ENCODE data around the gene CEBPB. TPM values are rescaled to one million over a fixed set of nuclear protein-coding genes. Genes with fewer than 3 reads are reported as not detected.

CEBPB gene
- total RNA-seq, 1 donor from 2014 or later: 19.6 TPM

GRCh38 chr20:50222309-50223038, 31.8 kb downstream of the CEBPB start:
- no peaks in the 10 kb centered on the region for H3K27me3 Mint-ChIP-seq
- no peak overlapping the region for H3K4me3 Mint-ChIP-seq (ENCODE audit: low read depth)
- peaks cover 10% of the 10 kb centered on the region for H3K4me1 Mint-ChIP-seq (ENCODE audit: low read depth)
- no peak for DNase-seq (ENCODE audit: low spot score, unreplicated experiment)
- no peak overlapping the region for H3K27ac Mint-ChIP-seq
- no peaks in the 10 kb centered on the region for H3K36me3 Mint-ChIP-seq (ENCODE audit: insufficient read depth)
- no peaks in the 10 kb centered on the region for H3K9me3 Mint-ChIP-seq (ENCODE audit: low read depth)
- TF ChIP-seq CTCF (IDR thresholded peaks at IDR 0.05; ENCODE audit: unreplicated experiment): no peak

GRCh38 chr20:50223039-50224005, 32.7 kb downstream of the CEBPB start:
- no peak for TF ChIP-seq CTCF (IDR thresholded peaks at IDR 0.05; ENCODE audit: unreplicated experiment)
- Mint-ChIP-seq H3K27ac (no peak overlapping the region), H3K4me1 (ENCODE audit: low read depth) (peaks cover 8% of the 10 kb centered on the region), H3K4me3 (ENCODE audit: low read depth) (no peak overlapping the region), H3K9me3 (ENCODE audit: low read depth) (no peaks in the 10 kb centered on the region), H3K27me3 (no peaks in the 10 kb centered on the region), H3K36me3 (ENCODE audit: insufficient read depth) (no peaks in the 10 kb centered on the region)
- DNase-seq (ENCODE audit: low spot score, unreplicated experiment): no peak

- Mint-ChIP-seq H3K4me1 (ENCODE audit: low read depth) (peaks cover 3% of the 10 kb centered on the region), H3K27ac (no peak overlapping the region), H3K27me3 (peaks cover 1% of the 10 kb centered on the region), H3K9me3 (ENCODE audit: low read depth) (no peaks in the 10 kb centered on the region), H3K4me3 (ENCODE audit: low read depth) (no peak overlapping the region), H3K36me3 (ENCODE audit: insufficient read depth) (no peaks in the 10 kb centered on the region)
- no peak for TF ChIP-seq CTCF (IDR thresholded peaks at IDR 0.05; ENCODE audit: unreplicated experiment)
- DNase-seq (ENCODE audit: low spot score, unreplicated experiment): no peak
These were observed 33.4 kb downstream of the CEBPB start for GRCh38 chr20:50224052-50224451.

GRCh38 chr20:50224531-50225255, 34.1 kb downstream of the CEBPB start:
- no peaks in the 10 kb centered on the region for H3K4me1 Mint-ChIP-seq (ENCODE audit: low read depth)
- no peak overlapping the region for H3K4me3 Mint-ChIP-seq (ENCODE audit: low read depth)
- H3K36me3 Mint-ChIP-seq (ENCODE audit: insufficient read depth): no peaks in the 10 kb centered on the region
- TF ChIP-seq CTCF (IDR thresholded peaks at IDR 0.05; ENCODE audit: unreplicated experiment): no peak
- H3K9me3 Mint-ChIP-seq (ENCODE audit: low read depth): no peaks in the 10 kb centered on the region
- peaks cover 3% of the 10 kb centered on the region for H3K27me3 Mint-ChIP-seq
- DNase-seq (ENCODE audit: low spot score, unreplicated experiment): no peak
- no peak overlapping the region for H3K27ac Mint-ChIP-seq
